A549 treated with AZD9567 at 1 μM for 4 hours (cell line): ENCODE results near the gene CAVIN1. TPM values are rescaled to one million over a fixed set of nuclear protein-coding genes. Genes with fewer than 3 reads are reported as not detected.

ENCODE experiments used
- total RNA-seq: library from RNA; stranded (reverse); fragments of 200-300 nt; extraction: Qiagen RNA extraction; gene quantifications from 5 replicates; pipeline ENCODE4 v1.2.3, GENCODE V29; 2022; ENCODE audit not compliant: insufficient read depth

Gene CAVIN1
- total RNA-seq, result 369 to 442 TPM (median 394 TPM) in 5 replicates

GRCh38 chr17:42422958-42423712 lies at the start of gene CAVIN1:
Gene CAVIN1 (minus strand): TSS chr17:42423256. CDS start chr17:42423097, 159 bp downstream.

GRCh38 chr17:42458497-42459255 lies 35.6 kb upstream of the CAVIN1 start, which contains the start of gene ATP6V0A1:
Gene ATP6V0A1 (plus strand): TSS chr17:42458878. CDS start chr17:42460895, 2,017 bp downstream.

GRCh38 chr17:42388381-42389134 lies 34.5 kb downstream of the CAVIN1 start, which contains the start of gene STAT3:
Gene STAT3 (minus strand): TSS chr17:42388442. CDS start chr17:42348516, 39,926 bp downstream.

Other genes with a start within 250 kb of the CAVIN1 start
- gene KCNH4, start 242.1 kb downstream of the CAVIN1 start, total RNA-seq, result 0.26 to 0.38 TPM (median 0.29 TPM) in 4 of 5 replicates, not detected in the other
- gene HCRT, start 237.8 kb downstream of the CAVIN1 start, total RNA-seq, result 0.16 to 0.25 TPM (median 0.22 TPM) in 3 of 5 replicates, not detected in the others
- 10.5 to 19.2 TPM (median 18.5 TPM) in 5 replicates for gene GHDC, start 228.8 kb downstream of the CAVIN1 start, total RNA-seq
- gene STAT5B, start 146.9 kb downstream of the CAVIN1 start, total RNA-seq, result 23.9 to 29.1 TPM (median 27.2 TPM) in 5 replicates
- 4.8 to 6.0 TPM (median 5.7 TPM) in 5 replicates for gene STAT5A, start 134.8 kb downstream of the CAVIN1 start, total RNA-seq
- 67.5 to 78.4 TPM (median 69.2 TPM) in 5 replicates for gene STAT3, start 34.8 kb downstream of the CAVIN1 start, total RNA-seq
- 35.3 to 42.8 TPM (median 36.6 TPM) in 5 replicates for gene ATP6V0A1, start 35.6 kb upstream of the CAVIN1 start, total RNA-seq
- 30.0 to 49.1 TPM (median 45.8 TPM) in 5 replicates for gene NAGLU, start 113.0 kb upstream of the CAVIN1 start, total RNA-seq
- gene HSD17B1, start 129.7 kb upstream of the CAVIN1 start, total RNA-seq, result 1.4 to 1.8 TPM (median 1.7 TPM) in 4 of 5 replicates, not detected in the other
- gene COASY, start 138.9 kb upstream of the CAVIN1 start, total RNA-seq, result 96.7 to 132 TPM (median 120 TPM) in 5 replicates
- 60.3 to 64.2 TPM (median 63.2 TPM) in 5 replicates for gene MLX, start 143.8 kb upstream of the CAVIN1 start, total RNA-seq
- 33.7 to 40.5 TPM (median 36.2 TPM) in 5 replicates for gene PSMC3IP, start 154.5 kb upstream of the CAVIN1 start, total RNA-seq
- gene RETREG3, start 186.1 kb upstream of the CAVIN1 start, total RNA-seq, result 26.7 to 33.0 TPM (median 28.0 TPM) in 5 replicates
- 143 to 167 TPM (median 150 TPM) in 5 replicates for gene TUBG1, start 186.4 kb upstream of the CAVIN1 start, total RNA-seq
- 17.8 to 25.5 TPM (median 24.6 TPM) in 5 replicates for gene TUBG2, start 236.0 kb upstream of the CAVIN1 start, total RNA-seq